8988T (cell line): ENCODE data around the gene ASS1.
A peak's percentile ranks its signal among the peaks of the same experiment; 100 is the strongest.
"Not testable (repeated sequence)": the region's sequence is repeated elsewhere in the genome, so short reads cannot be mapped to it uniquely, and the experiment has no call there.

ENCODE experiments used
- DNase-seq: peaks from one replicate; pipeline ENCODE4 v3.0.0; 2011

Gene ASS1

DNA sequence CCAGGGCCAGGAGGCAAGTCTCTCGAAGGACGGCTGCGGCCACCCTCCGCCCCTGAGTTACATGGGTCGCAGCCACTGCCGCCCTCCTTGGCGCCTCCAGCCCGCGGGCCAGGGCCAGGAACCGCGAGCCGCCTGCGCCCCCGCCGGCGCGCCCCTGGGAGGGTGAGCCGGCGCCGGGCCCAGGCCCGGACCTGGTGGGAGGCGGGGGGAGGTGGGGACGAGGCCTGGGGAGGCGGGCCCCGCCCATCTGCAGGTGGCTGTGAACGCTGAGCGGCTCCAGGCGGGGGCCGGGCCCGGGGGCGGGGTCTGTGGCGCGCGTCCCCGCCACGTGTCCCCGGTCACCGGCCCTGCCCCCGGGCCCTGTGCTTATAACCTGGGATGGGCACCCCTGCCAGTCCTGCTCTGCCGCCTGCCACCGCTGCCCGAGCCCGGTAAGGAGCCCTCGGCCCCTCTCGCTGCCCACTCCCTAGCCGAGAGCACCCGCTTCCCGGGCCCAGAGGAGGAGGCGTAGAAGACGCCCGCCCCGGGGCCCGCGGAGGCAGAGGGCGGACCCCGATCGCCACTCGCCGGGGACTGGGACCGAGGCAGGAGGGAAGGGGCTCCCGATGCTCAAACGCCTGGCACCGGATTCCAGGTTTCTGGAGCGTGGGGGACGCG is at the start of gene ASS1:
TSS of gene ASS1 (plus strand) at position 397 of the 657 bp plus-strand sequence. CDS start 7,268 bp downstream, outside the sequence.
- peak; percentile 89 for DNase-seq

DNA sequence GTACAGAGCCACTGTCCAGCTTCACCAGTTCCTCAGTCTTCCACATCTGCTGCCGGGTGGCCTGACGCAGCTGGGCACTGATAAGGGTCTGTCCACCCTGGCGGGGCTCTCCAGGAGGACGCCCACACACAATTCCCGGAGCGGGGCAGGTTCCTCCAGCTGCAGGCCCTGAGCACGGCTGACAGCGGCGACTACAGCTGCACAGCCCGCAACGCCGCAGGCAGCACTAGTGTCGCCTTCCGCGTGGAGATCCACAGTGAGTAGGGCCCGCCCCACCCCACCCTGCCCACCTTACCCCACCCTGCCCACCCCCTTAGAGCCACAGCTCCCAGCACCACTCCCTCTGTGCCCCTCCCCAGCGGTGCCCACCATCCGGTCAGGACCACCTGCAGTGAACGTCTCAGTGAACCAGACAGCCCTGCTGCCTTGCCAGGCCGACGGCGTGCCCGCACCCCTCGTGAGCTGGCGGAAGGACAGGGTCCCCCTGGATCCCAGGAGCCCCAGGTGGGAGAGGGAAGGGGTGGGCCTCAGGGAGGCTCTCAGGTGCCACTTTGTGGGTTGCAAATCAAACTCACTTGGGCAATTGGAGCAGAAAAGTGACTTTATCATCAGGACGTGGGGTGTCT is 48.8 kb upstream of the ASS1 start:
- DNase-seq: no peak

- no peak for DNase-seq
Measured at GRCh38 chr9:130396581-130396980, 48.2 kb upstream of the ASS1 start.

DNA sequence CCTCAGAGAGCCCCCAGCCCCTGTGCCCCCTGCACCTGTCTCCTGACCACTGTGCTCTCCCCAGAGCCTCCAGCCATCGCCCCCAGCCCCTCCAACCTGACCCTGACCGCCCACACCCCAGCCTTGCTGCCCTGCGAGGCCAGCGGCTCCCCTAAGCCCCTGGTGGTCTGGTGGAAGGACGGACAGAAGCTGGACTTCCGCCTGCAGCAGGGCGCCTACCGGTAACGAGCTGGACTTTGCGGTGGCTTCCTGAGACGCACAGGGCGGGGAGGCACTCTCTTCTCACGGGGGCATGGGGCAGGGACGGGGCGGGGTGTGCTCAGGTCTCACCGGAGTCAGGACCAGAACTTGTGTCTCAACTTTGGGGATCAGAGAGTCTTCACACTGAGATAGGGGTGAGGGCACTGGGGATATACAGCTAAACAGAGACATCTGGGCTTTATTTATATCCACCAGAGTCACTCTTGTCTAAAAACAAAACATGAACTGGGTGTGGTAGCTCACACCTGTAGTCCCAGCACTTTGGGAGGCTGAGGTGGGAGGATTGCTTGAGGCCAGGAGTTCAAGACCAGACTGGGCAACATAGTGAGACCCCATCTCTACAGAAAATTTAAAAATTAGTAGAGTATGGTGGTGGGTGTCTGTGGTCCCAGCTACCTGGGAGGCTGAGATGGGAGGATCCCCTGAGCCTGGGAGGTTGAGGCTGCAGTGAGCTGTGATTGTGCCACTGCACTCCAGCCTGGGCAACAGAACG is 46.1 kb upstream of the ASS1 start:
- DNase-seq: no peak

- no peak for DNase-seq
Measured at GRCh38 chr9:130399768-130400167, 45.0 kb upstream of the ASS1 start.

- no peak for DNase-seq
Measured at GRCh38 chr9:130400870-130401269, 43.9 kb upstream of the ASS1 start.

DNA sequence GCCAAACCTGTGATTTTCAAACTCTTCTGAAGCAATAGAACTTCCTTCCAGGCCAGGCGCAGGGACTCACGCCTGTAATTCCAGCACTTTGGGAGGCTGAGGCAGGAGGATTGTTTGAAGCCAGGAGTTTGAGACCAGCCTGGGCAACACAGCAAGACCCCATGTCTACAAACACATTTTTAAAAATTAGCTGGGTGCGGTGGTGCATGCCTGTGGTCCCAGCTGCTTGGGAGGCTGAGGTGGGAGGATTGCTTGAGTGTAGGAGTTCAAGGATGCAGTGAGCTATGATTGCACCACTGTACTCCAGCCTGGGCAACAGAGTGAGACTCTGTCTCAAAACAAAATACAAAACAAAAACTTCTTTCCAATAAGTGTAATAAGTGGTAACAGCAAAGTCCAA is 43.0 kb upstream of the ASS1 start:
- not testable (repeated sequence) for DNase-seq

- DNase-seq: no peak
Measured at GRCh38 chr9:130402243-130402642, 42.5 kb upstream of the ASS1 start.

- no peak for DNase-seq
Measured at GRCh38 chr9:130402645-130403440, 41.9 kb upstream of the ASS1 start.

DNA sequence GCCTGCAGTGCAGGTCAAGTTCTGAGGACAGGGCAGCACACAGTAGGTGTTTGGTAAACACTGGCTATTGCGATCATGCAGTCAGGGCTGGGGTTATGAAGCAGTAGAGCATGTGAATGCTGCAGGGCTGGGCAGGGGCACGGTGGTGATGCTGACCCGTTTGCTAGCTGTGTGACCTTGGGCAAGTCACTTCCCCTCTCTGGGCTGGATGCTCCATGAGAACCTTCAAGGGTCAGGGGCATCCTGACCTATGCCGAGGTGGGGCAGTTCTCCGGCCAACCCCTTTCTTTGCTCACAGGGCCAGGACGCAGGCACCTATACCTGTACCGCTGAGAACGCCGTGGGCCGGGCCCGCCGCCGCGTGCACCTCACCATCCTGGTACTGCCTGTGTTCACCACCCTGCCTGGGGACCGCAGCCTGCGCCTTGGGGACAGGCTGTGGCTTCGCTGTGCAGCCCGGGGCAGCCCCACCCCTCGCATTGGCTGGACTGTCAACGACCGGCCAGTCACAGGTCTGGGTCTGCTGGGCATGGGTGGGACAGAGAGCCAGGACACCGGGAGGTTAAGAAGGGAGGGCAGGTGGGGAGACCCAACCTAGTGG is 39.0 kb upstream of the ASS1 start:
- no peak for DNase-seq

- no peak for DNase-seq
Measured at GRCh38 chr9:130406278-130406895, 38.4 kb upstream of the ASS1 start.

- no peak for DNase-seq
Measured at GRCh38 chr9:130407916-130408663, 36.7 kb upstream of the ASS1 start.

- DNase-seq: no peak
Measured at GRCh38 chr9:130408669-130409068, 36.1 kb upstream of the ASS1 start.

GRCh38 chr9:130409246-130409645 is 35.5 kb upstream of the ASS1 start:
- no peak for DNase-seq

DNA sequence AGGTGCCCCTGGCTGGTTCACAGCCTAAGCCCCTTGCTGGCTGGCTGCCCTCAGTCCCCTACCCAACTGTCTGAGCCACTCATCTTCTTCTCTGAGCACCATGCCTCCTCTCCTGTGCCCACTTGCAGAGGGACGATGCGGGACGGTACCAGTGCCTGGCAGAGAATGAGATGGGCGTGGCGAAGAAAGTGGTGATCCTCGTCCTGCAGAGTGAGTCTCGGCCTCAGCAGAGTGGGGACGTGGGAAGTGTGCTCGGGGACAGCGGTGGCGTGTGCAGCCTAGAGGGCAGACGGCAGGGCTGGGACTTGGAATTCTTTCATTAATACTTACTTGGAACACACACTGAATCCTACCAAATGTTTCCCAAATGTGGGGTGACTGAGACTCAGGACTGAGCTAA is 34.3 kb upstream of the ASS1 start:
- no peak for DNase-seq

GRCh38 chr9:130411566-130411915 is 33.2 kb upstream of the ASS1 start:
- no peak for DNase-seq

DNA sequence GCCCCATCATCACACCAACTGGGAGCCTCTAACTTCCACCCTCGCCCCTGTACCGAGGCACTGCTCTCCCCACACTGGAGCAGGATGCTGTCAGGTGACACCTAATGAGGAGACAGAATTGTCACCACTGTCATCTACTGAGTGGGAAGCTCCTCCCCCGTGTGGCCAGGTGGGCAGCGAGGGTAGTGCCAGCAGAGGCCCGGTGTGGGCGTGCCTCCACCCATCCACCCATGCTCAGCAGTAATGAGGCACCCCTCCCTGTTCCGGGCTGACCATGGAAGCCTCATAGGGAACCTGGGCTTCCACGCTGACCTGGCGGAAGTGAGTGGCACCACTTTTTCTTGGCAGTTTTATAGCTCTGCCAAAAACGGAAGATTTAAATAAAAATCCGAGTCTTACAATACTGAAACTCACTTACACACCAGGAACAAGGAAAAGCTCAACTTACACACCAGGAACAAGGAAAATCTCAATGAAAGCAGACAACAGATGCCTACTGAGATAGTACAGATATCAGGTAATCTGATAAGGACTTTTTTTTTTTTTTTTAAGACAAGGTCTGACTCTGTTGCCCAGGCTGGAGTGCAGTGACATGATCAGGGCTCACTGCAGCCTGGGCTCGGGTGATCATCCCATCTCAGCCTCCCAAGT is 30.6 kb upstream of the ASS1 start:
- DNase-seq: no peak

GRCh38 chr9:130414910-130415746 is 29.6 kb upstream of the ASS1 start:
- no peak for DNase-seq

- no peak for DNase-seq
Measured at GRCh38 chr9:130417602-130418001, 27.2 kb upstream of the ASS1 start.

- DNase-seq: no peak
Measured at GRCh38 chr9:130418776-130419175, 26.0 kb upstream of the ASS1 start.
